ENCODE measurements around the gene SCGB2B2. TPM values are rescaled to one million over a fixed set of nuclear protein-coding genes. Genes with fewer than 3 reads are reported as not detected.

The SCGB2B2 gene, protein sequence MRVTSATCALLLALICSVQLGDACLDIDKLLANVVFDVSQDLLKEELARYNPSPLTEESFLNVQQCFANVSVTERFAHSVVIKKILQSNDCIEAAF
- under 1 TPM; 0.21 to 0.42 TPM for total RNA-seq

DNA sequence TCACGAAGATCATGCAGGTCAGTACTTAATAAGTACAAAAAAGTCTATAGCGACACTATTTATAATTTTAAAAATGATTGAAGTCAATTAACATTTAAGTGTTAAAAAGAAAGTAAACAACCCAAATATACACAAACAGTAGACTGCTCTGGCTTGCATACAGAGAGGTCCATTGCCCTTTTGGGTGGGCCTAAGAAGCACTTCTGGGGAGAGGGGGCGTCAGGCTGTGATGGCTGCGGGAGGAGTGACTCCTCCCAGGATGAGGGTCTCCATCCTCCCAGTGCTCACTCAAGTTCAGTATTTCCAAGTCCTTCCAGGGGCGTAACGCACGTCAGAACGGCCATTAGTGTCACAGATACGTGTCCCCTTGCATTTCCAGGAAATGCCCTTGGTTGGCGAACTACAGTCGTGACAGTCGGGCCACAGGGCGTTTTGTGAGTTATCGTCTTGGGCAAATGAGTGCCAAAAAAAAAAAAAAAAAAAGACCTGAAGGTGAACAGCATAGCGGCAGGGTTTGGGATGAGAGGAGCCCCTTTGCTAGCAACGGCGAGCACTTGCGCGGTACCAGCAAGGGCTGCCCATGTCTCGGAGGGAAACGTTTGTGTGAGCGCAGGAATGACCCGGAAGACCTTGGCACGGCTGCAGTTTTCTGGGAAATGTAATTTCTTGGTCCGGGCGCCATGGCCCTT is at the start of gene SCGB2B2:
Gene SCGB2B2, minus strand, starts transcription at position 463 of the 689 bp plus-strand sequence. CDS start 82,596 bp downstream, outside the sequence.
- ChIA-PET CTCF (interaction anchor here (1.1 to 2.1 kb wide), 4 partner anchors 13 to 57 kb away, joined by 3 to 8 read pairs (median 6); partner anchors contain the start of gene ZNF181), POLR2A (interaction anchor here (1.0 to 1.4 kb wide), 5 partner anchors 10 to 57 kb away, joined by 3 to 7 read pairs (median 5); no protein-coding TSS in a partner anchor)
- ATAC-seq (peak; percentile 73), DNase-seq (no peak)
- peaks cover 59% of the 10 kb centered on the region for H3K36me3 Mint-ChIP-seq (ENCODE audit: low read depth)
- H3K27ac Mint-ChIP-seq, result peak within 1 kb of the TSS; percentile 98
- H3K27me3 Mint-ChIP-seq (ENCODE audit: low read depth), result peaks cover 5% of the 10 kb centered on the region
- peaks cover 35% of the 10 kb centered on the region for H3K4me1 Mint-ChIP-seq (ENCODE audit: low read depth)
- peak within 1 kb of the TSS; percentile 88 for H3K4me3 Mint-ChIP-seq
- peaks cover 24% of the 10 kb centered on the region for H3K9me3 Mint-ChIP-seq (ENCODE audit: insufficient read depth)

DNA sequence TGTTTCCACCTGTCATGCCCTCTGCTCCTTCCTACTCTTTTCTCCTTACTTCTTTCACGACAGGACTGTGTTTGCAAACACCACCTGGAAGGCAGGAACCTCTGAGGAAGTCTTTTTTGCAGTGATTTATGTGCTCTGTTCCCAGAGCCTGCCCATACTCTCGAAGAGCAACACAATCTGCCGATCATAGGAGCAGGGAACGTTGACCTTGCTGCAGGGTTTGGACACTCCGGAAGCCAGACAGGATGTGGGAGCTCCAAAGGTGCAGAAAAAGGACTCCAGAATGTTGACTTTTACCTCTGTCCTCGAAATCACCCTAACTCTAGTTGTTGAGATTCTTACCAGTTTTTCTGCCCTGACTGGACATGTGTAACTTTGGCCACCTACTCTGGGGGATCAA is 48.4 kb upstream of the SCGB2B2 start:
- no peak for ATAC-seq
- no peak overlapping the region for H3K4me3 Mint-ChIP-seq
- POLR2A ChIA-PET, result no interaction called here
- H3K27ac Mint-ChIP-seq, result no peak overlapping the region
- DNase-seq, result no peak
- peaks cover 10% of the 10 kb centered on the region for H3K27me3 Mint-ChIP-seq (ENCODE audit: low read depth)
- H3K36me3 Mint-ChIP-seq (ENCODE audit: low read depth), result no peaks in the 10 kb centered on the region
- no peaks in the 10 kb centered on the region for H3K4me1 Mint-ChIP-seq (ENCODE audit: low read depth)
- CTCF ChIA-PET, result no interaction called here
- H3K9me3 Mint-ChIP-seq (ENCODE audit: insufficient read depth), result no peaks in the 10 kb centered on the region

DNA sequence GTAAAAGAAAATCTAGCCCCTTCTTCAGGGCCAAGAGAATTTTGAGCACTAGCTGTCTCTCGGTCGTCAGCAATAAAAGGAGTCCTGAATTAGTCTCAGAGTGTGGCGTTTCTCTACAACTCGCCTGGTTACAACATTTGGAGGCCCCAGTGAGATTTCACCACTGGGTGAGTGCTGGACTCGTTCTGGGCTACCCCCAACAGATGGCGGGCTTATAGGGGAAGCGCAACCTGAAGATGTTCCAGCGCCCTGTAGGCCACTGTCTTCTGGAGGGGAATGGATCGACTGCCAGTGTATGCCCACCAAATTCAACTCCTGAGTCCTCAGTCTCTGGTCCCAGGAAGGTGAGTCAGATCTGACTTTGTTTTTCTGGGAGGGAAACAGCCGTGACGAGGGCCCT is 45.4 kb upstream of the SCGB2B2 start:
- H3K27me3 Mint-ChIP-seq (ENCODE audit: low read depth), result peaks cover 14% of the 10 kb centered on the region
- ATAC-seq (no peak), DNase-seq (no peak)
- H3K9me3 Mint-ChIP-seq (ENCODE audit: insufficient read depth), result no peaks in the 10 kb centered on the region
- no peaks in the 10 kb centered on the region for H3K4me1 Mint-ChIP-seq (ENCODE audit: low read depth)
- H3K4me3 Mint-ChIP-seq, result no peak overlapping the region
- H3K36me3 Mint-ChIP-seq (ENCODE audit: low read depth), result no peaks in the 10 kb centered on the region
- POLR2A ChIA-PET, result no interaction called here
- H3K27ac Mint-ChIP-seq, result no peak overlapping the region
- CTCF ChIA-PET, result no interaction called here

DNA sequence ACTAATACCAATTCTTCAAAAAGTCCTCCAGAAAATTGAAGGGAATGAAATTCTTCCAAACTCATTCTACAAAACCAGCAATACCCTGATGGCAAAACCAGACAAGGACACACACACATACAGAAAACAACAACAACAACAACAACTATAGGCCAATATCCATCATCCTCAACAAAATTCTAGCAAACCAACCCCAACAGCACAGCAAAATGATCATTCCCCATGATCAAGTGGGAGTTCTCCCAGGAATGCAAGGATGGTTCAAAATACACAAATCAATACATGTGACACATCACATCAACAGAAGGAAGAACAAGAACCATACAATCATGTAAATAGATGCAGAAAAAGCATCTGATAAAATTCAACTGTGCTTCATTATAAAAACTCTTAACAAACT is 38.4 kb upstream of the SCGB2B2 start:
- peaks cover 9% of the 10 kb centered on the region for H3K36me3 Mint-ChIP-seq (ENCODE audit: low read depth)
- CTCF ChIA-PET, result interaction anchor here (1.0 to 1.4 kb wide), 2 partner anchors 24 to 76 kb away, joined by 3 read pairs; no protein-coding TSS in a partner anchor

DNA sequence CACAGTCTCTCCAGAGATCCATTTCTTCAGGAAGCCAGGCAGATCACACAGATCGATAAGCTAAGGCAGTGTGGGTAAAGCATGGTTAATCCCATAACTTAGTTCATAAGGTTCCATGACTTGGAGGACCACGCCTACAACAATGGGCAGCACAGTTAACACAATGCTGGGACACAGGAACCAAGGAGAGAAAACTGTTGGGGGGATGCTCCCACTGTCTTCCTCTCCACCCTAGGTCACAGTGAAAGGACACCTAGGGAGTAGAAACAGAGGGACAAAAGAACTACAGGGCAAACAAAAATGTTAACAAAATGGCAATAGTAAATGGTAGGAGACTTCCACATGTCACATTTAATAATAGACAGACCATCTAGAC is 36.3 kb upstream of the SCGB2B2 start:
- Mint-ChIP-seq H3K36me3 (ENCODE audit: low read depth) (peaks cover 9% of the 10 kb centered on the region), H3K9me3 (ENCODE audit: insufficient read depth) (peaks cover 26% of the 10 kb centered on the region), H3K27me3 (ENCODE audit: low read depth) (peaks cover 11% of the 10 kb centered on the region), H3K4me3 (no peak overlapping the region), H3K27ac (no peak overlapping the region), H3K4me1 (ENCODE audit: low read depth) (no peaks in the 10 kb centered on the region)
- ChIA-PET POLR2A (no interaction called here), CTCF (interaction anchor here (1.0 to 6.8 kb wide), 3 partner anchors 17 to 73 kb away, joined by 3 to 60 read pairs (median 4); no protein-coding TSS in a partner anchor)
- DNase-seq, result no peak
- no peak for ATAC-seq

More for the DNA sequence above, 38.4 kb upstream of the SCGB2B2 start:
- no peak overlapping the region for H3K4me3 Mint-ChIP-seq
- no peak overlapping the region for H3K27ac Mint-ChIP-seq
- DNase-seq (no peak), ATAC-seq (no peak)
- POLR2A ChIA-PET, result no interaction called here
- peaks cover 11% of the 10 kb centered on the region for H3K27me3 Mint-ChIP-seq (ENCODE audit: low read depth)
- peaks cover 26% of the 10 kb centered on the region for H3K9me3 Mint-ChIP-seq (ENCODE audit: insufficient read depth)
- no peaks in the 10 kb centered on the region for H3K4me1 Mint-ChIP-seq (ENCODE audit: low read depth)

DNA sequence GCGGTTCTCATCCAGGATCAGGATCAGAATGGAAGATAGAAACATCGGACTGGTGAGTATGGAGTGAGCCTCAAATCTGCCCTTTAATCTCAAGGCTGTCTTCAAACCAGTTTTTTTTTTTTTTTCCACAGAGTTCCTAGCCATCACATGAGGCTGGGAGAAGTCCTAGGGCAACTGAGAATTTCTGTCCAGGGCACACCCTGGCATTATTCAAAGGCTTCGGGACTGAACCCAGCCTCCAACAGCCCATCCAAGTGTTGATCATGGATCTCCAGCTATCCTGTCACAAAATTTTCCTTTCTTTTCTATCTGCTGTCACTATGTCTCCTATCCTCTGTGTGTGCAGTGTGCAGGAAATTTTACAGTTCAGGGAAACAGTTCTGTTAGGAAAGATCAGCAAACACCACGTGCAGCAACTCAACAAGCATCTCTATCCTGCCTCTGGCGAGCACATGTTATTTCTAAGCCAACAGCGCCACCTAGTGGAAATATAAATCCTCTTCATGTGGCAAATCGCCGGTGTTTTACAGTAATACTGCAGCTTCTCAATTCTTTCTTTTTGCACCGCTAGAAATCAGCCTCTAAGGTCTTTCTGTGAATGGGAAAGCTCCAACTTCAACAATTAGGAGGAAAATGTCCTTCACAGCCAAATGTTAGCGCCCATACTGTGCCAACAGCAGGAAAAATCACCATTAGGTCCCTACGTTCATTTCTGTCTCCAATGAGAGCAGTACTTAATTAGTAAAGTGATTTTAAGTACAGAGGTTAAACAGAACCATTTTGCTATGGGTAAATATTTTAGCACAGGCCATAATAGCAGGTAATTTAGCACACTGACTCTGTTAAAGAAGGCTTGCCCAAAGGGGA is 35.7 kb upstream of the SCGB2B2 start:
- H3K4me3 Mint-ChIP-seq, result no peak overlapping the region
- CTCF ChIA-PET, result interaction anchor here (1.0 to 6.8 kb wide), 3 partner anchors 18 to 72 kb away, joined by 3 to 60 read pairs (median 4); no protein-coding TSS in a partner anchor
- POLR2A ChIA-PET, result no interaction called here
- DNase-seq (peak; percentile 74), ATAC-seq (peak; percentile 63)
- H3K36me3 Mint-ChIP-seq (ENCODE audit: low read depth), result peaks cover 9% of the 10 kb centered on the region
- no peak overlapping the region for H3K27ac Mint-ChIP-seq
- peaks cover 26% of the 10 kb centered on the region for H3K9me3 Mint-ChIP-seq (ENCODE audit: insufficient read depth)
- H3K4me1 Mint-ChIP-seq (ENCODE audit: low read depth), result no peaks in the 10 kb centered on the region
- H3K27me3 Mint-ChIP-seq (ENCODE audit: low read depth), result peaks cover 11% of the 10 kb centered on the region

DNA sequence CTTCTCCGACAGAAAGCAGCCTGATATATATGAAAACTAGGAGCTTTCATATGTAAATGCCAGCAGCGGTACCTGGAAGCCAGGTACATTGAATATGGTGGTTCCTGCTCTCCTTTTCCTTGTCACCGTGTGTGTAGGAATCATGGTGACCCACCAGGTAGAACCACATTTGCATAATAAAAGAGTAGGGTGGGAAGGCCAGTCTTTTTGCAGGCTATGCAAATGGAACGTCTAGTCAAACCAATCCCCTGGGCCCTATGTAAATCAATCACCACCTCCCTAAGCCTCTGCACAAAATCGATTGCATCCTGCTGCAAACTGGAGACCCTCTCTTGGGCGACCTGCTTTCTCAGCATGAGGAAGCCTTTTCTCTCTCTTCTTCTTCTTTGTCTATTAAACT is 34.9 kb upstream of the SCGB2B2 start:
- no peak overlapping the region for H3K4me3 Mint-ChIP-seq
- no peak for ATAC-seq
- ChIA-PET CTCF (interaction anchor here (1.0 to 6.8 kb wide), 2 partner anchors 71 to 211 kb away, joined by 3 to 60 read pairs; no protein-coding TSS in a partner anchor), POLR2A (no interaction called here)
- no peak overlapping the region for H3K27ac Mint-ChIP-seq
- no peaks in the 10 kb centered on the region for H3K4me1 Mint-ChIP-seq (ENCODE audit: low read depth)
- peaks cover 9% of the 10 kb centered on the region for H3K36me3 Mint-ChIP-seq (ENCODE audit: low read depth)
- no peak for DNase-seq
- peaks cover 11% of the 10 kb centered on the region for H3K27me3 Mint-ChIP-seq (ENCODE audit: low read depth)
- peaks cover 26% of the 10 kb centered on the region for H3K9me3 Mint-ChIP-seq (ENCODE audit: insufficient read depth)

DNA sequence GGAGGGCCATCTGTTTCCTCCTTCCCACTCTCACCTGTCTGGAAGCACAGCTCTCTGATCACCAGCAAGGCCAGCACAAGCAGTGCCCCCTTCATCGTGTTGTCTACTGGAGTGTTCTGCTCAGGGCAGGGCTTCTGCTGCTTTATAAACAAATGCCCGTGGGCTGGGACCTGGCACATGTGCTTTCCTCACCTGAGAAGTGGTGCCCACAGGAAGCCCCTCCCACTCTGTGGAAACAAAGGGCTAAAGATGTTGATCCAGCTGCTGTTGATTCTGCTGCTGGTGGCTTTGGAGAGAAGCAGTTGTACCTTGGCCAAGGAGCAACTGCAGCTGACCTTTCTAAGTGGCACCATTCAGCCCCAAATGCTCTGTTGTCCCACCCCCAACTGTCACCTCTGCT is 30.7 kb upstream of the SCGB2B2 start:
- POLR2A ChIA-PET, result no interaction called here
- peaks cover 5% of the 10 kb centered on the region for H3K36me3 Mint-ChIP-seq (ENCODE audit: low read depth)

DNA sequence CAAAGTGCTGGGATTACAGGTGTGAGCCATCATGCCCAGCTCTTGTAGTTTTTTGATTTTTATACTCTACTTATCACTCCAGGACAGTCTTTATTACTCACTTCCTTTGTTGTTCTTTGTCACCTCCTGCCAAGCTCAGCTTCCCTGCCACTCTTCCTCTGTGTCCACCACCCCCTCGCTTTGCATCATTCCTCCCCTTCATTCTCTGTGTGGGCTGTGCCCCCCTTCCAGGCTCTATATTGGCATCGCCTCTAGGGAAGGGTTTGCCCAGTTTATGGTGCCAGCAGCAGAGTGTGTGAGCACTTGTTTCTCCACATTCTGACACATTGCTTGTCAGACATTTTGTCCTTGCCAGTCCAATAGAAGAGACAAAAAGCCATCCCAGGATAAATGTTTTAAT is 15.6 kb upstream of the SCGB2B2 start:
- peaks cover 4% of the 10 kb centered on the region for H3K27me3 Mint-ChIP-seq (ENCODE audit: low read depth)

More for the DNA sequence above, 30.7 kb upstream of the SCGB2B2 start:
- peaks cover 10% of the 10 kb centered on the region for H3K27me3 Mint-ChIP-seq (ENCODE audit: low read depth)
- DNase-seq, result no peak
- no peaks in the 10 kb centered on the region for H3K9me3 Mint-ChIP-seq (ENCODE audit: insufficient read depth)
- H3K4me3 Mint-ChIP-seq, result no peak overlapping the region
- CTCF ChIA-PET, result interaction anchor here (0.6 to 6.8 kb wide), 2 partner anchors 67 to 568 kb away, joined by 3 to 60 read pairs; no protein-coding TSS in a partner anchor
- H3K27ac Mint-ChIP-seq, result no peak overlapping the region
- ATAC-seq, result no peak
- no peaks in the 10 kb centered on the region for H3K4me1 Mint-ChIP-seq (ENCODE audit: low read depth)

DNA sequence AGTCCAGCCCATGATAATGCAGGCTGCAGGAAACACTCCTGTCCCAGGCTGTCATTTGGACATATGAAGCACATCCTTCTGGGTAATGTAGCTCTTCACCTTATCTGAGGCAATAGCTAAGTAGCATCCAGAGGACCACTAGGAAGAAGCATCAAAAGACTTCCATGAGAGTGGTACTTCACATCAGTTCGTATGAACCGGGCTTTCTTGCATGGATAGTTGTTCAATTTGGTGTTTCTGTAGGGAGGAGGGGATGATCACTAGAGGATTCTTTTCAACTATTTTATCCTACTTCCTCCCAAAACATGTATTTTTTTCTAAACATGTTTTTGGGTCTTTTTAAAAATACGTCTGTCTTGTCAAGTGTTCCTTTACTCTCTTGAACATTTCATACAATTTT is 13.4 kb upstream of the SCGB2B2 start:
- Mint-ChIP-seq H3K4me3 (no peak overlapping the region), H3K36me3 (ENCODE audit: low read depth) (peaks cover 6% of the 10 kb centered on the region), H3K27ac (no peak overlapping the region), H3K27me3 (ENCODE audit: low read depth) (peaks cover 4% of the 10 kb centered on the region), H3K9me3 (ENCODE audit: insufficient read depth) (peaks cover 29% of the 10 kb centered on the region), H3K4me1 (ENCODE audit: low read depth) (no peaks in the 10 kb centered on the region)
- POLR2A ChIA-PET, result no interaction called here
- no peak for ATAC-seq
- CTCF ChIA-PET, result interaction anchor here (1.4 kb wide), 1 partner anchor 13 kb away, joined by 3 read pairs; the partner anchor contains the start of gene ZNF302
- DNase-seq, result no peak

More for the DNA sequence above, 15.6 kb upstream of the SCGB2B2 start:
- Mint-ChIP-seq H3K4me3 (no peak overlapping the region), H3K9me3 (ENCODE audit: insufficient read depth) (peaks cover 7% of the 10 kb centered on the region), H3K4me1 (ENCODE audit: low read depth) (no peaks in the 10 kb centered on the region), H3K36me3 (ENCODE audit: low read depth) (no peaks in the 10 kb centered on the region), H3K27ac (no peak overlapping the region)
- ATAC-seq (no peak), DNase-seq (no peak)
- ChIA-PET POLR2A (no interaction called here), CTCF (interaction anchor here (1.7 kb wide), 1 partner anchor 52 kb away, joined by 4 read pairs; no protein-coding TSS in a partner anchor)

DNA sequence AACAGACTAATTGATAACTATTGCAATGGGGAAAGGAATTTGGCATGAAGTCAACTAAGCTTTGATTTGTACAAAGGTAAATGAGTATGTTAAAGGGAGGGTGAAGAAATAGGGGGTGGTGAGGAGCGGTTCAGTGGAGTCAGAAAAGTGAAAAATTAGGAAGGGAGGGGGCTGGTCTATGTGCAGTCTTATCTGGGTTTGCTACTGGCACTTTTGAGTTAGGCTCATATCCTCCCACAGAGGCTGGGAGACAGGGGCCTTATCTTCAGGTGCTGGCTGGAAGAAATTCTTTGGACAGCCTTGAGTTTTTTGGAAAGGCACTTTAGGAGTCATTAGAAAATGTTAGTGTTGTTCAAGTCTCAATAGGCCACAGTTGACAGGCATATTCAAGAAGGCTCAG is 11.6 kb upstream of the SCGB2B2 start:
- Mint-ChIP-seq H3K36me3 (ENCODE audit: low read depth) (peaks cover 20% of the 10 kb centered on the region), H3K4me3 (no peak overlapping the region), H3K9me3 (ENCODE audit: insufficient read depth) (peaks cover 42% of the 10 kb centered on the region), H3K27ac (no peak overlapping the region), H3K27me3 (ENCODE audit: low read depth) (peaks cover 4% of the 10 kb centered on the region), H3K4me1 (ENCODE audit: low read depth) (no peaks in the 10 kb centered on the region)
- DNase-seq (no peak), ATAC-seq (no peak)
- ChIA-PET CTCF (no interaction called here), POLR2A (no interaction called here)

All from activated CD8-positive, alpha-beta T cell treated with anti-CD3 and anti-CD28 coated beads, Interleukin-2, amount 10 ng/mL, durations not matched to agents 7 days and 5 days (primary cell).